ENCODE data around the gene LONP2.
"Not testable (repeated sequence)": the region's sequence is repeated elsewhere in the genome, so short reads cannot be mapped to it uniquely, and the experiment has no call there.

LONP2 gene

GRCh38 chr16:48393485-48394354, 149.6 kb downstream of the LONP2 start:
- no peak for DNase-seq (ENCODE audit: low read depth in 2 of 2)

- no peak for DNase-seq (ENCODE audit: low read depth in 2 of 2)
Measured at GRCh38 chr16:48394355-48394703, 150.2 kb downstream of the LONP2 start.

GRCh38 chr16:48395375-48395774, 151.3 kb downstream of the LONP2 start:
- no peak for DNase-seq (ENCODE audit: low read depth in 2 of 2)

GRCh38 chr16:48402547-48402946, 158.4 kb downstream of the LONP2 start:
- not testable (repeated sequence) for DNase-seq (ENCODE audit: low read depth in 2 of 2)

- DNase-seq (ENCODE audit: low read depth in 2 of 2), result no peak
Measured at GRCh38 chr16:48405153-48405552, 161.1 kb downstream of the LONP2 start.

- DNase-seq (ENCODE audit: low read depth in 2 of 2), result no peak
Measured at GRCh38 chr16:48405907-48406306, 161.8 kb downstream of the LONP2 start.
